GM10266 (cell line): ENCODE measurements around the gene PSMB5.
A peak's percentile ranks its signal among the peaks of the same experiment; 100 is the strongest.

Experiments used
- DNase-seq: peaks from one replicate; pipeline ENCODE4 v3.0.0; 2012; ENCODE audit errors: extremely low spot score
- TF ChIP-seq, protein P1 (sequence below): IDR thresholded peaks from 2 replicates; pipeline ENCODE4 v1.5.1; 2012; ENCODE audit warnings: mild to moderate bottlenecking, low read depth; ENCODE audit not compliant: control insufficient read depth, insufficient read depth; ENCODE audit errors: missing control alignments

Gene PSMB5

DNA sequence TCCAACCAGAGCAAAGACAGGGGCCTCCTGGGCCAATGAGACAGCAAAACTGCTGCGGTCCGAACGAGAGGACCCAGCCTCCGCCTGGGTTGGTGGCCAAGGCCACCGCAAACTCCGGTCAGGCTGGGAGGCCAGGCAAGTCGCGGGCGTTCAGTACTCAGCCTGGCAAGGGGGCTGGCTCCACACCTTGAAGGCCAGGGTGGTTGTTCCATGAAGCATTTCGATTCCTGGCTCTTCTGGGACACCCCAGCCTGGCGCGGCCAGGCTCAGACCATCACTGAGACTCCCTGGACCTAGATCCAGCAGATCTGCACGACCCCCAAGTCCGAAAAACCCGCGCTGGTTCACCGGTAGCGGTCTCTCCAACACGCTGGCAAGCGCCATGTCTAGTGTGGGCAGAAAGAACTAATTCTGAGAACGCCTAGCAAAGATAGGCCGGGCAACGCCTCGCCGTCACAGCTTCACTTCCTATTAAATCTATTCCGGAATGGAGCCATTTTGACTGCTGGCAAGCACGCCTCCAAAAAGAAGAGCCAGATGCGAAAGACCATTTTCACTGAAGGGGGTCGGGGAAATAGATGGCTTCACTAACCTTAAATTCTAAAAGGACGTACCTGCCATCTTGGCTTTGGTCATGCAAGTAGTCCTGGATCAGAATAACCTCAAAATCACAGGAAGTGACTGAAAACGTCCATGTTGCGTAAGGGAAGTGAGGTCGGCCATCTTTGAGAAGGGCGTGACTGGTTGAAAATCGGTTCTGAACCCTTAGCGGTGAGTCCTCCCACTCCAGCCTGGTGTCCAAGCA, at the start of gene PSMB5:
Gene PSMB5, minus strand, starts transcription at position 403 of the 805 bp plus-strand sequence. Its CDS starts 19 bp downstream, at position 384.
- peak; percentile 89 for DNase-seq
- TF ChIP-seq, protein P1, sequence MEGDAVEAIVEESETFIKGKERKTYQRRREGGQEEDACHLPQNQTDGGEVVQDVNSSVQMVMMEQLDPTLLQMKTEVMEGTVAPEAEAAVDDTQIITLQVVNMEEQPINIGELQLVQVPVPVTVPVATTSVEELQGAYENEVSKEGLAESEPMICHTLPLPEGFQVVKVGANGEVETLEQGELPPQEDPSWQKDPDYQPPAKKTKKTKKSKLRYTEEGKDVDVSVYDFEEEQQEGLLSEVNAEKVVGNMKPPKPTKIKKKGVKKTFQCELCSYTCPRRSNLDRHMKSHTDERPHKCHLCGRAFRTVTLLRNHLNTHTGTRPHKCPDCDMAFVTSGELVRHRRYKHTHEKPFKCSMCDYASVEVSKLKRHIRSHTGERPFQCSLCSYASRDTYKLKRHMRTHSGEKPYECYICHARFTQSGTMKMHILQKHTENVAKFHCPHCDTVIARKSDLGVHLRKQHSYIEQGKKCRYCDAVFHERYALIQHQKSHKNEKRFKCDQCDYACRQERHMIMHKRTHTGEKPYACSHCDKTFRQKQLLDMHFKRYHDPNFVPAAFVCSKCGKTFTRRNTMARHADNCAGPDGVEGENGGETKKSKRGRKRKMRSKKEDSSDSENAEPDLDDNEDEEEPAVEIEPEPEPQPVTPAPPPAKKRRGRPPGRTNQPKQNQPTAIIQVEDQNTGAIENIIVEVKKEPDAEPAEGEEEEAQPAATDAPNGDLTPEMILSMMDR: no peak

DNA sequence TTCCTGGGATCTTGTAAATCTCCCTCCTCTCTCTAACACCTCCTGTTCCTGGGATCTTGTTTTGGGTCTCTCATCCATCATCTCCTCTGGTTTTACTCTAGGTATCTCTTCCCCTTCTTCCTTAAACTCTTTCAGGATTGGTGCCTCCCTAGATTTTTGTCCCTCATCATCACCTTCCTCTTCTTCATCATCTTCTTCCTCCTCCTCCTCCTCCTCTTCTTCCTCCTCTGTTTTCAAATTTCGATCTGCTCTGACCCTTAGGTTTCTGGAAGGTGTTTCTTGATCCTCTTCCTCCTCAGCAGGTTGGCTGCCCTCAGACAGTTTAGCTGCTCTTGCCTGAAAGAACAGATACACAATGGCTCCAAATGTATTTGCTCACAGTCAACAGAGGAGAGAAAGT, 45.8 kb upstream of the PSMB5 start:
- no peak for DNase-seq
- TF ChIP-seq, protein P1: no peak

DNA sequence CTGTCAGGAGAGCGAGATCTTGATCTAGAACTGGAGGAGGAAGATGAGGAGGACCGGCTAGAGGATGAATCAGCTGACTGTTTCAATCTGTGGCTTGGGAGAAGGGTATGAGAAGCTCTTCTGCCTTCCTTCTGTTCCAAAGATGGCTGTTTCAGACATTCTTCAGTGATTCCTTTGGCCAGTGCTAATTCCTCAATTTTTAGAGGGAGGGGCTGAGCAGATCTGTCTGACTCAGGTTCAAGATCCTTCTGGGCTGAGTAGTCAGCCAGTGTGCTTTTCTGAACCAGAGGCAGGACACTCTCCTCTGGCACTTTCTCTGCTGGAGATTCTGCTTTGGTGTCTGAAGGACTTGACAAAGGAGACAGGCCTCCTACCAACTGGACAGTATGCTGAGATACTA, 45.0 kb upstream of the PSMB5 start:
- DNase-seq: no peak
- TF ChIP-seq, protein P1: no peak

DNA sequence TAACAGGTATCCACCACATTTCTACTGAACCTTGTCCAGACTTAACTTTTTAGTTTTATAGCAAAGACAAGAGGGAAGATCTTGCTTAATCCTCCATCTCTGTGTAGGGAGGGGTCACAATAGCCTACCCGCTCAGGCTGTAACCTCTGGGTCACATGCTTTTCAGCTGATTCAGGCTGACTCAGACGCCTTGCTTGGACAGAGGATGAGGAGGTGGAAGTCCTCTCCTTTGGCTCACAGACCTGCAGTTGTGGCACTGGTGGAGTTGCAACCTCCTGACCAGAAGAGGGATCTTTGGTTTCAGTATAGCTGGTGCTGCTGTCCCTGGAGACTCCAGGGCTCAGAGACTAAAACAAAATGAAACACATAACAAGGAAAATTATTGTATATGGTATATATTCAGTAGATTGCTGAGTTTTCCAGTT, 44.0 kb upstream of the PSMB5 start:
- TF ChIP-seq, protein P1: no peak
- no peak for DNase-seq

DNA sequence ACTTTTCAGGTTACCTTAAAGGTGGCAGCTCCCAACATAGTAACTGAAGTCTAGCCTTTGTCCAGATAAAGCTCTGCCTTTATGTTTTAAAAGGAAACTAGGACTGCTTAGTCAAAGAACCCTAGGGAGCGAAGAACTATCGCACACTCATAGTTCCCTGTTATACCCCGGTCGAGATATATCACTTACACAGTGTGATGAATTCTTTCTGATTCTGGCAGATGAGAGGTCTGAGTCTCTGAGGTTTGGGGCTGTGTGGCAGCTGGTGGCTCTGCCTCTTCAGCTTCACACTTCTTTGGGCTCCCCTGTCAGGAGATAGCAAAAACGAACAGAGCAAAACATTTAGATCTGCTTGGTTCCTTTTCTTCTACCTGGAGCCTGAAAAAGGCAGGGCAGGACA, 43.3 kb upstream of the PSMB5 start:
- TF ChIP-seq, protein P1: no peak
- DNase-seq: no peak

DNA sequence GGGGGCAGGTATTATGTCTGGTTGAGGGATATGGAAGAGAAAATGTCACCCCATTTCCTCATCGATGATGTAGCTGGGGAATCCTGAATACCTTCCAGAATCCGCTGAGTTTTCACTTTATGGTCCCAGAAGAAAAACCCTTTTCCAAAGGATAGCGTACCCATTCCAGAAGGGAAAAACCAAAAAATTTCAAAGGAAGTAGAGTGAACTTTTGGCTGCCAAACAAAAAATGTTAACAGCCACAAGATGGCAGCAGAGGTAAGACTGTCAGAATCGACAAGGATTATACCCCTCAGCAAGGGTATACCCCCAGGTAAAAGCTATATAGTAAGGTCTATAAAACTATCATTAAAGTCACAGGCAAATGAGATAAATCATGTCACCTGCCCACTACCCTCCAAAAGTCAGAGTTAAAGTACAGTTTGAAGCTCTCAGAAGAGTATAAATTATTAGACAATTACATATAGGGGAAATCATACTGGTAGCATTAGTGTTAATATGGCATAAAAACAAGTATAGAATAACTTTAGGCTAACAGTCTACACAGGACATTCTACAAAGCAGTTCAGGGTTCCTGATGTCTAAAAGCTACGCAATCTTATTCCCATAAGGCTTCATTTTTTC, 42.2 kb upstream of the PSMB5 start:
- DNase-seq: no peak
- TF ChIP-seq, protein P1: peak; percentile 52

DNA sequence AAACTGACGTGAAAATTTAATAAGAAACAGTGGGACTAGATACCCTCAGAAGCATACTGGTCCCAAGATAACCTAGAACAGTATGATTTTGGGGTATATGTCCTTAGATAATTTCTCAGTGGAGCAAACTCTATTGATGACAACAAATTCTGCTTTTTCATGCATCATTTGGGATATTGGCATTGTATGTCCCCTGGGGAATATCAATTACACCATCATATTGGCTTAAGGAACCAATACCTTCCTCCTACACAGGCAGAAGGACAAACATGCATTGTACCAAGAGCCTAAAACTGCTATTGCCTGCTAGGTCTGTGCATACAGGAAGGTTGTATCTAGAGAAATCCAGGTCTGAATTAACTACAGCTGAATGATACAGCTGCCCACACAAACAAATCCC, 40.2 kb upstream of the PSMB5 start:
- TF ChIP-seq, protein P1: no peak
- DNase-seq: no peak
